ENCODE measurements around the gene PRDM2.

The PRDM2 gene

GRCh38 chr1:13733711-13734110 is 33.7 kb downstream of the PRDM2 start (continued):
- TF ChIP-seq PRDM4 (tag by site-specific recombination; IDR thresholded peaks at IDR 0.05) (no peak), ZNF24 (tag by site-specific recombination; IDR thresholded peaks at IDR 0.05) (no peak), ZNF776 (tag by site-specific recombination; IDR thresholded peaks at IDR 0.05; ENCODE audit: borderline replicate concordance) (no peak), ZNF837 (tag by site-specific recombination; IDR thresholded peaks at IDR 0.05) (no peak)

GRCh38 chr1:13735168-13735930 is 35.4 kb downstream of the PRDM2 start:
- Histone ChIP-seq H3K4me1 (ENCODE audit: control insufficient read depth, insufficient read depth, low read length) (0 out of 2 replicates have a peak, but pooled peaks cover 2% of the 10 kb centered on the region), H3K4me3 (ENCODE audit: low read depth, low read length) (no peak overlapping the region), H3K27ac (ENCODE audit: extremely low read depth, low read depth, low read length) (no peak overlapping the region), H3K9me3 (ENCODE audit: control insufficient read depth, insufficient read depth, low read depth, low read length) (no peaks in the 10 kb centered on the region), H3K36me3 (ENCODE audit: control insufficient read depth in 2 of 2, insufficient read depth in 1 of 2, low read length in 2 of 2) (no peaks in the 10 kb centered on the region)
- CTCF ChIA-PET = interaction anchor here (0.6 to 2.7 kb wide), 4 partner anchors 10 to 73 kb away, joined by 3 to 12 read pairs (median 4); no protein-coding TSS in a partner anchor
- POLR2A ChIA-PET = no interaction called here
- TF ChIP-seq OVOL3 (tag by site-specific recombination; IDR thresholded peaks at IDR 0.05) = no peak
- no peak for TF ChIP-seq EGR2 (tag by site-specific recombination; IDR thresholded peaks at IDR 0.05; ENCODE audit: low read depth)
- no peak for TF ChIP-seq ZNF26 (tag by site-specific recombination; IDR thresholded peaks at IDR 0.05)
- no peak for TF ChIP-seq ZNF426 (tag by site-specific recombination; IDR thresholded peaks at IDR 0.05)
- TF ChIP-seq YY2 (tag by site-specific recombination; IDR thresholded peaks at IDR 0.05) = no peak
- no peak for TF ChIP-seq BCL11B (tag by site-specific recombination; IDR thresholded peaks at IDR 0.05; ENCODE audit: low read depth)
- no peak for TF ChIP-seq HOXA7 (CRISPR knock-in tag; IDR thresholded peaks at IDR 0.05; ENCODE audit: borderline replicate concordance)
- TF ChIP-seq ZBTB11 (tag by site-specific recombination; conservative IDR thresholded peaks at IDR 0.05; ENCODE audit: low read depth) = no peak
- no peak for TF ChIP-seq ZNF623 (tag by site-specific recombination; IDR thresholded peaks at IDR 0.05)
- TF ChIP-seq ZNF837 (tag by site-specific recombination; IDR thresholded peaks at IDR 0.05) = no peak
- no peak for TF ChIP-seq GFI1B (tag by site-specific recombination; IDR thresholded peaks at IDR 0.05)
- no peak for TF ChIP-seq SCRT2 (tag by site-specific recombination; IDR thresholded peaks at IDR 0.05)
- no peak for TF ChIP-seq ZNF404 (tag by site-specific recombination; IDR thresholded peaks at IDR 0.05)
- TF ChIP-seq TSHZ1 (tag by site-specific recombination; IDR thresholded peaks at IDR 0.05; ENCODE audit: borderline replicate concordance) = no peak
- no peak for TF ChIP-seq ZNF2 (tag by site-specific recombination; IDR thresholded peaks at IDR 0.05)
- no peak for TF ChIP-seq ZNF37A (tag by site-specific recombination; IDR thresholded peaks at IDR 0.05)
- no peak for TF ChIP-seq RBAK (tag by site-specific recombination; IDR thresholded peaks at IDR 0.05)

Measured in HEK293 (cell line).